Thoracic aorta (tissue), 2 donors: Measurements from ENCODE around the gene ITGB6. TPM values are rescaled to one million over a fixed set of nuclear protein-coding genes. Genes with fewer than 3 reads are reported as not detected.

Source experiments
- ATAC-seq: fragments of 150-250 bp; one replicate; pipeline ENCODE4 v1.8.0; 2017; ENCODE audit warnings: low read depth; ENCODE audit not compliant: insufficient number of reproducible peaks, low FRiP score
- DNase-seq: peaks from one replicate; pipeline ENCODE4 v3.0.0-alpha.2; 2020; ENCODE audit warnings: low spot score
- H3K27ac ChIP-seq, 2 donors: fragments of 200-600 bp; sonication (generic); 1 replicate in 1 of 2; 2 replicates in 1 of 2; pipeline ENCODE4 v1.5.1; 2016; ENCODE audit warnings: mild to moderate bottlenecking in 2 of 2, moderate library complexity in 2 of 2
- H3K27me3 ChIP-seq: fragments of 200-600 bp; sonication (generic); replicated peaks from 2 replicates; pipeline ENCODE4 v1.6.0; 2016; ENCODE audit warnings: mild to moderate bottlenecking; ENCODE audit not compliant: insufficient read depth
- H3K36me3 ChIP-seq: fragments of 200-600 bp; sonication (generic); one replicate; pipeline ENCODE4 v1.5.1; 2016
- H3K4me1 ChIP-seq, 2 donors: fragments of 200-600 bp; sonication (generic); 1 replicate in 1 of 2; 2 replicates in 1 of 2; pipeline versions ENCODE4 v1.5.1 to v1.6.0; 2016; ENCODE audit warnings: low read depth in 2 of 2, mild to moderate bottlenecking in 1 of 2; ENCODE audit not compliant: control insufficient read depth in 1 of 2
- H3K4me3 ChIP-seq: fragments of 200-600 bp; sonication (generic); 2 replicates; pipeline ENCODE4 v1.5.1; 2016; ENCODE audit warnings: mild to moderate bottlenecking
- H3K9me3 ChIP-seq: fragments of 200-600 bp; sonication (generic); 2 replicates; pipeline ENCODE4 v1.5.1; 2016
- total RNA-seq, 2 donors: library from RNA; depleted of rRNA; stranded (reverse); fragments of >200 nt; gene quantifications; one replicate each; pipeline versions ENCODE4 v1.1.0 to v1.2.3, GENCODE V29; 2016
- TF ChIP-seq, protein P1 (sequence below): fragments of 200-600 bp; sonication (generic); IDR thresholded peaks from one replicate; pipeline ENCODE4 v1.5.1; 2019; ENCODE audit warnings: antibody characterized with exemption

Gene ITGB6
- total RNA-seq, 2 donors from 2014 or later: 0.99 TPM; not detected in 1

DNA sequence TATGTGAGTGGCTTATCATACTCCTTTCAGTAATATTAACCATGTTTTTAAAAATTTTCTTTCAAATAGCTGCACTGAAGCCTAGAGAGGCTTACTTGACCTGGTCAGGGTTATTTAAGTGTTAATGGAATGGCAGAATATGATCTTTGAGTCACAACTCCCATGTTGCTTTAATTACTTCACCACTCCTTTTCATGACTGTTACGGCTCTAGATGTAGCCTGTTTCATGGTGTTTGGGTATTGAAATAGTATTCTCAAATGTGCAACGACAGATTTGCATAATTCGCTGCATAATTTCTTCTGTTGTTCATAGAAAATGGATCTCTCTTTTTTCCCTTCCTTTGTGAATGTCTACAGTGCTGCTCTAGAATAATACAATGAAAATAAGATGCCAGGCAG lies 86.1 kb downstream of the ITGB6 start:
- Histone ChIP-seq H3K36me3 (no peaks in the 10 kb centered on the region), H3K9me3 (no peaks in the 10 kb centered on the region)

DNA sequence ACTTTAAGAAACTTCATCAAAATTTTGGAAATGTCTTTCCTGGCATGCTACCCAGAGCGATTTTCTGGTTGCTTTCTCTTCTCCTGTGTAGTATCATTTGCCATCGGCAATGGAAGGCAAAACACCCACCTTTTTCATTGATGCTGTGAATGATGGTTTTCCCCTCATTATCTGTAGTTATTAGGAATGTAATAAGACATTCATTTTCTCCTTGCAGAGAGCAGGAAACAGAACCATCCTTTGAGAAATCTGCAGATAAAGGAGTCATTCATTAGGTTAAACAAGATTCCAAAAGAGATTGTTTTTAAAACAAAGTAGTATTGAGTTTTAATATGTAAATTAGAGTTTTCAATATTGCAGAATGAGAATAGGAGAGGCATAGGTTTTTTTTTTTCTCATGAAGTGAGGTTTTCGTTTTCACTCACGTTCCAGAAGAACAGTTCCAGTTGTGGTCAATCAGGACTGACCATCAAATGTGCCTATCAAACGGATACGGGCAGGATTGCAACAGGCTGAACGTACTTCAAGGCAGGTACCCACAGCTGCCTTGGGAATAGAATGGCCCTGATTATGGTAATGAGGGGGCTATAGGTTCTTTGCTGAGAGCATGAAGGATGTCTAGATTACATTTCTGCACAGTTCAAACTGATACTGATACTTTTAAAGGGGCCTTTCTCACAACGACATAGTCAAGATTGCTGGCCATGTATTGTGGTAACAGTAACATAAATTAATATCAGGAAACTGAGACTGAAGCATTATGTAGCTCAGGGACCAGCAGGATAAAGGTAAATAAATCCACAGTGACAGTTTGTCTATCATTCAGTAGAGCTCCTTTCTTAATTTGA lies 87.9 kb downstream of the ITGB6 start:
- Histone ChIP-seq H3K27me3 (no peaks in the 10 kb centered on the region), H3K9me3 (no peaks in the 10 kb centered on the region), H3K4me1 (no peaks in the 10 kb centered on the region), H3K36me3 (no peaks in the 10 kb centered on the region), H3K4me3 (no peak overlapping the region), H3K27ac (no peak overlapping the region)
- TF ChIP-seq, protein P1, sequence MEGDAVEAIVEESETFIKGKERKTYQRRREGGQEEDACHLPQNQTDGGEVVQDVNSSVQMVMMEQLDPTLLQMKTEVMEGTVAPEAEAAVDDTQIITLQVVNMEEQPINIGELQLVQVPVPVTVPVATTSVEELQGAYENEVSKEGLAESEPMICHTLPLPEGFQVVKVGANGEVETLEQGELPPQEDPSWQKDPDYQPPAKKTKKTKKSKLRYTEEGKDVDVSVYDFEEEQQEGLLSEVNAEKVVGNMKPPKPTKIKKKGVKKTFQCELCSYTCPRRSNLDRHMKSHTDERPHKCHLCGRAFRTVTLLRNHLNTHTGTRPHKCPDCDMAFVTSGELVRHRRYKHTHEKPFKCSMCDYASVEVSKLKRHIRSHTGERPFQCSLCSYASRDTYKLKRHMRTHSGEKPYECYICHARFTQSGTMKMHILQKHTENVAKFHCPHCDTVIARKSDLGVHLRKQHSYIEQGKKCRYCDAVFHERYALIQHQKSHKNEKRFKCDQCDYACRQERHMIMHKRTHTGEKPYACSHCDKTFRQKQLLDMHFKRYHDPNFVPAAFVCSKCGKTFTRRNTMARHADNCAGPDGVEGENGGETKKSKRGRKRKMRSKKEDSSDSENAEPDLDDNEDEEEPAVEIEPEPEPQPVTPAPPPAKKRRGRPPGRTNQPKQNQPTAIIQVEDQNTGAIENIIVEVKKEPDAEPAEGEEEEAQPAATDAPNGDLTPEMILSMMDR: no peak
- no peak for DNase-seq
- no peak for ATAC-seq

More for the DNA sequence above, 86.1 kb downstream of the ITGB6 start:
- H3K27me3 ChIP-seq: no peaks in the 10 kb centered on the region
- DNase-seq: no peak
- H3K4me1 ChIP-seq: no peaks in the 10 kb centered on the region
- TF ChIP-seq, protein P1: no peak
- ATAC-seq: no peak
- H3K27ac ChIP-seq: no peak overlapping the region
- no peak overlapping the region for H3K4me3 ChIP-seq

DNA sequence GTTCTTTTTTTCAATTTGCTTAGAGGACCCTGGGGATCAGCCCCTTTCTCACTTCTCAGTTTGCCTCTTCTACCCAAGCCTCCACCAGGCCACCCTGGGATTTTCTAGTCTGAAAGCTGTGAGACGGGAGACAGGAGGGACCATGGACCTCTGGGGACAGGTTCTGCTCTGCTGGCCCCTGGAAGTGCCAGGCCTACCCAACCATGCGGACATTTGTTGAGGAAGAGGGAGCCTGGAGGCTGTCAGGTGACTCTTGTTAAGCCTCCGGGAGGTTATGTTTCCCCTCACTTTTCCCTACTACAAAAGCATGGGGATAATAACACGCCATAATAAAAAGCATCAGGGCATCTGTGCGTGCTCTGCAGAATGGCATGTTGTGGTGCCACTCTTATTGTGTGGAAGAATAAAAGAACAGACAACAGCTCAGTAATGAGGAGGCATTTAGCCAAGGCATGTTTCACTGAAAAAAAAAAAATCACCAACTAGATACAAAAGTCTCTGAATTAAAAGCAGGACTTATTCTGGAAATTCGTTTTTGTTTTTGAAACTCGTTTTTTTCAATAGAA lies 89.3 kb downstream of the ITGB6 start:
- DNase-seq (no peak), ATAC-seq (no peak)
- TF ChIP-seq, protein P1: no peak
- no peaks in the 10 kb centered on the region for H3K4me1 ChIP-seq
- no peak overlapping the region for H3K27ac ChIP-seq
- H3K9me3 ChIP-seq: no peaks in the 10 kb centered on the region
- no peaks in the 10 kb centered on the region for H3K27me3 ChIP-seq
- H3K4me3 ChIP-seq: no peak overlapping the region
- H3K36me3 ChIP-seq: no peaks in the 10 kb centered on the region

DNA sequence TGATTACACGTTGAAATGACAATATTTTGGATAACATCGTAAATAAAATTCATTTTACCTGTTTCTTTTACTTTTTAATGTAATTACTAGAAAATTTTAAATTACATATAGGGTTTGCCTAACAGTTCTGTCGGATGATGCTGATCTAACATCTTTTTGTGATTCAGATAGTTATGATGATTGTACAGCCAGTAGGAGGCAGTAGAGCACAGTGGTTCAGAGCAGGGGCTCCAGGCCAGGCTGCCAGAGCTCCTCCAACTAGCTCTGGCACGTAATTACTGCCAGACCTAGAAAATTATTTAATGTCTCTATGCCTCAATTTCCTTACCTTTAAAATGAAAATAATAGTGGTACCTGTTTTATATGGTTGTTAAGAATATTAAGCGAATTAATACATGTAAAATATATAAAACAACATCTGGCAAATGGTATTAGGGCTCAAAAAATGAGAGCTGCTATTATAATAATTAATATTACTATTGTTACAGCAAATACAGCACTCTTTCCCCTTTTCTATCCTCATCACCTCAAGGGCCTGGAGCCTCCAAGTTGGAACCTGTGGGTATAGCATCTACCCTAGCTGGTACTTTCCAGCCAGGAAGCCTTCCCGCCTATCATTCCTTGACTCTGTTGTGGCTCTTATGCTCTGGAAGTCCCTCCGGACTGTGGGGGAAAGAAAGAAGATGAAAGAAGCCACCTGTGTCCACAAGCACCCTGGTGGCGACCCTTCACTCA lies 90.0 kb downstream of the ITGB6 start:
- Histone ChIP-seq H3K4me3 (no peak overlapping the region), H3K27me3 (no peaks in the 10 kb centered on the region), H3K27ac (no peak overlapping the region), H3K4me1 (no peaks in the 10 kb centered on the region), H3K36me3 (no peaks in the 10 kb centered on the region), H3K9me3 (no peaks in the 10 kb centered on the region)
- TF ChIP-seq, protein P1: peak; percentile 81
- DNase-seq (no peak), ATAC-seq (peak; percentile 86)

DNA sequence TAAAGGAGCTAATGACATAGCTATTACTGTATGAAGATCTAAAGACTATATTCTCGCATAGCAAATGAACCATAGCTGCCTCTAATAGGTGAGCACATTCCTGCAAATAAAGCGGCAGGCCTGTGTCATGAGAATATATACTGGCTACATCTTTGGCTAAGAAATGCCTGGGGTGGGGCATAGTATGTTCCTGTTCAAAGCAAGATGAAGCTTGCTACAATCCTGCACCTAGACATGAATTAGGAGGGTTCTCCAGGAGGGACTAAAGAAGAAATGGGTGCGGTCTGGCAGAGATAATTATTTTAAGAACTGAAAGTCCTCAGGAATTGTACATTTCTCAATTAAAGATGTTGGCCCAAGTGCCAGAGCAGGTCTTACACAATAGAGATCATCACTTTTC lies 90.8 kb downstream of the ITGB6 start:
- no peaks in the 10 kb centered on the region for H3K4me1 ChIP-seq

More for the DNA sequence above, 90.8 kb downstream of the ITGB6 start:
- H3K27me3 ChIP-seq: no peaks in the 10 kb centered on the region
- H3K9me3 ChIP-seq: no peaks in the 10 kb centered on the region
- no peak overlapping the region for H3K27ac ChIP-seq
- ATAC-seq: no peak
- no peak for DNase-seq
- TF ChIP-seq, protein P1: no peak
- H3K36me3 ChIP-seq: no peaks in the 10 kb centered on the region
- H3K4me3 ChIP-seq: no peak overlapping the region
